LNCAP (cell line): ENCODE measurements around the gene CREBZF.

Experiments used
- TF ChIP-seq, protein P1 (sequence below): fragments of 450-650 bp; IDR thresholded peaks from 2 replicates; pipeline ENCODE4 v1.5.1; 2017; ENCODE audit warnings: mild to moderate bottlenecking

The CREBZF gene

DNA sequence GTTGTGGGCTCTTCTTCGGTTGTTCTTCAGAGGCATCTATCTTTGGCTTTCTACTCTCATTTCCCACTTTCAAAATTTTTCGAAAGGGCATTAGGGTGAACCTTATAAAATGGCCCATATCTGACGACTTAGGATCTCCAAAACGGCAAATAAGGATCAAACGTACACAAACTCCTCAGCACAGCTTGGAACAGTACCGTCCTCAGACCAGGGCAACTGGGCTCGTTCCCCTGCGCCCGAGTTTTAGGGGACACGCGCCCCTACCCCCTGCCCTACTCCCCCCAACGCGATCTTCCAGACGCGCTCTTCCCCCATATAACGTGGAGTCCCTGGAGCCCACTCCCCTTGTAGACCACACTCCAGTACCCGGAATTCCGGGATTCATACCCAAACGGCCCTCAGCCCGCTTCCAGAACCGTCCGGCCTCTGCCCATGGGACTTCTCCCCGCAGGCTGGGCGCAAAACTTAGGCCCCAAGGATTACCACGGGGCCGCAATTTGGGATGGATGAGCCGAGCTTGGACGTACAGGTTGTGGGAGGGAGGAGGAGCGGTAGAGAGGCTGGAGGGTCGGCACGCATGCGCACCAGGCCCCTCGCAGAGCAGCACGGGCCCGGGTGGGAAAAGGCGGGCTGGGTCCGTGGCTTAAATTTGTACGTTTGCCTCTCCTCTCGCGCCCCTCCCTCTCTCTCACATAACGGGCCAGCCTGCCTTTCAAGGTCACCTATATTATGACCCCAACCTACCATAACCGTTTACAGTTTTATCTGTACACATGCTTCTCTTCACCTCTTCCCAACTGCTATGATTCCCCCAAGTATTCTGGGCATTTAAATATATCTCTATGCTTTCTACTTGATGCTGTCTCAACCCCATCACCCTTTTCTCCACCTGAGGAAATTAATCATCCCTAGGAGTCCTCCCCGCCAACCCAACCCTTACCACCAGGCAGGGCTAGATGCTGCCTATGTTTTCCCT lies 17.7 kb upstream of the CREBZF start:
- TF ChIP-seq, protein P1, sequence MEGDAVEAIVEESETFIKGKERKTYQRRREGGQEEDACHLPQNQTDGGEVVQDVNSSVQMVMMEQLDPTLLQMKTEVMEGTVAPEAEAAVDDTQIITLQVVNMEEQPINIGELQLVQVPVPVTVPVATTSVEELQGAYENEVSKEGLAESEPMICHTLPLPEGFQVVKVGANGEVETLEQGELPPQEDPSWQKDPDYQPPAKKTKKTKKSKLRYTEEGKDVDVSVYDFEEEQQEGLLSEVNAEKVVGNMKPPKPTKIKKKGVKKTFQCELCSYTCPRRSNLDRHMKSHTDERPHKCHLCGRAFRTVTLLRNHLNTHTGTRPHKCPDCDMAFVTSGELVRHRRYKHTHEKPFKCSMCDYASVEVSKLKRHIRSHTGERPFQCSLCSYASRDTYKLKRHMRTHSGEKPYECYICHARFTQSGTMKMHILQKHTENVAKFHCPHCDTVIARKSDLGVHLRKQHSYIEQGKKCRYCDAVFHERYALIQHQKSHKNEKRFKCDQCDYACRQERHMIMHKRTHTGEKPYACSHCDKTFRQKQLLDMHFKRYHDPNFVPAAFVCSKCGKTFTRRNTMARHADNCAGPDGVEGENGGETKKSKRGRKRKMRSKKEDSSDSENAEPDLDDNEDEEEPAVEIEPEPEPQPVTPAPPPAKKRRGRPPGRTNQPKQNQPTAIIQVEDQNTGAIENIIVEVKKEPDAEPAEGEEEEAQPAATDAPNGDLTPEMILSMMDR: no peak

DNA sequence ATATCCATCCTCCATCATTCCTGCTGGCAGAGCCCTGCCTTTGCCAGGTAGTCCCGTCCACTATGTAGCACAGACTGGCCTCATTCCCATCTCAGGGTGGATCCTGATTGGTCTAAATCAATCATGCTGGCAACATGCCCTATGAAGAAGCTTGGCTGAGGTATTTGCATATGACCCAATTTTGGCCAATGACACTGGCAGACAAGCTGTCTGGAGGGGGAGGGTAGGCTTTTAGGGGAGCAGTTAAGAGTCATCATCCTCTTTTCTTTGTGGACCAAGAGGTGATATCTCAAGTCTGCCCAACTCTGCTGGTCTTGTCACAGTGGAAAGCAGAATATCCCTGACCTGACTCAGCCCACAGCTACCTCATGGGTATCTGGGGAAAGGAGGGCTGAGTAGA lies 16.0 kb upstream of the CREBZF start:
- TF ChIP-seq, protein P1: no peak

DNA sequence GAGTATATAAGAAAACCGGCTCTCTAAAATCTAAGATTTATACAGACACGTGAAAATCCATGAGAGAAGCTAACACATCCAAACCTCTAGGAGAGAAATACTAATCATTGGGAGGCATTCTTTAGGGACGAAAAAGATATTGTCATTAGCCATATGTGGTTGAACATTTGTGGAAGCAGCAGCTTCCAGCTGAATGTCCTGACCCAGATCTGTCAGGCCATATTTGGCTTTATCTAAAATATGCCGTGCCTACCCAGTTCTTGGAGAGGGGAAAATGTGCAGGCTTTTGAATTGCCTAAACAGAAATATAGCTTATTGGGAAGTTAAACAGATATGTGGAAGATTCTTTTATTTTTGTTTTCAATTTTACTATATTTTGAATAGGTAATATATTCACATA lies 14.6 kb upstream of the CREBZF start:
- TF ChIP-seq, protein P1: no peak

DNA sequence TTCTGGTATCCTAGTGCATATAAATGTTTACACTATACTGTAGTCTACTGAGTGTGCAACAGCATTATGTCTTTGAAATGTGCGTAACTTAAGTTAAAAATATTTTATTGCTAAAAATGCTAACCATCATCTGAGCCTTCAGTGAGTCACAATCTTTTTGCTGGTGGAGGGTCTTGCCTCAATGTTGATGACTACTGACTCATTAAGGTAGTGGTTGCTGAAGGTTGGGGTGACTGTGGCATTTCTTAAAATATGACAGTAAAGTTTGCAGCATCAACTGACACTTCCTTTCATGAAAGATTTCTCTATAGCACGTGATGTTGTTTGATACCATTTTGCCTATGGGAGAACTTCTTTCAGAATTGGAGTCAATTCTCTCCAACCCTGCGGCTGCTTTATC lies 8.5 kb upstream of the CREBZF start:
- TF ChIP-seq, protein P1: no peak

DNA sequence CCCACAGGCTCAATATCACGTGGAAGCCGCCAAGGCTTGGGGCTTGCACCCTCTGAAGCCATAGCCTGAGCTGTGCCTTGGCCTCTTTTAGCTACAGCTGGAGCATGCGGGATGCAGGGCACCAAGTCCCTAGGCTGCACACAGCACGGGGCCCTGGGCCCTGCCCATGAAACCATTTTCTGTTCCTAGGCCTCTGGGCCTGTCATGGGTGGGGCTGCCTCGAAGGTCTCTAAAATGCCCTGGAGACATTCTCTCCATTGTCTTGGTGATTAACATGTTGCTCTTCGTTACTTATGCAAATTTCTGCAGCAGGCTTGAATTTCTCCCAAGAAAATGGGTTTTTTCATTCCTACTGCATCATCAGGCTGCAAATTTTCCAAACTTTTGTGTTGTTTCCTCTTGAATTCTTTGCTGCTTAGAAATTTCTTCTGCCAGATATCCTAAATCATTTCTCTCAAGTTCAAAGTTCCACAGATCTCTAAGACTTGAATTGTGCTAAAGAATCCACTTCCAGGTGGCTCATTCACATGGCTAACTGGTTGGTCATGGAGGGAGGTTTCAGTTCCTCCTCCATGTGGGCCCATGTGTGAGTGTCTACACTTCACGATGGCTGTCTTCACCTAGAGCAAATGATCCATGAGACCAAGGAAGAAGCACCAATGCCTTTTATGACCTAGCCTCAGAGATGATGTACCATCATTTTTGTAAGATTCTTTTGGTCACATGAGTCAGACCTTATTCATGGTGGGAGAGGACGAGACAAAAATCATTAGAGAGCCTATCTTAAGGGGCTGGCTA lies 7.4 kb upstream of the CREBZF start:
- TF ChIP-seq, protein P1: no peak

DNA sequence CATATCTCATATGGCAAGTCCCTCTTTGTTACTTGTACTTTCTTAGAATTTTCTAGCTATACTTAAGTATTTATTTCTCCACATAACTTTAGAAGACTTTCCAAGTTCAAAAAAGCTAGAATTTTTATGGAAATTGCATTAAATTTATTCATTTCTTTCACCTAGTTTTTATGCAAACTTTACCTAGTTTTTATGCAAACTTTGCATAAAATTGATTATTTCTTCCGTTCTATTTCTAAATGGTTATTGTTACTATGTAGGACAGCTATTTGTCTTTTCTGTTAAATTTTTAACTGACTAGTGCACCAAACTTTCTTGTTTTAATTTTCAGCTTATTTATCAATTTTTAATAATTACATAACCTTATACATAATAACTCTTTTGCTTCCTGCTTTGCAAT lies 3.2 kb upstream of the CREBZF start:
- TF ChIP-seq, protein P1: no peak

DNA sequence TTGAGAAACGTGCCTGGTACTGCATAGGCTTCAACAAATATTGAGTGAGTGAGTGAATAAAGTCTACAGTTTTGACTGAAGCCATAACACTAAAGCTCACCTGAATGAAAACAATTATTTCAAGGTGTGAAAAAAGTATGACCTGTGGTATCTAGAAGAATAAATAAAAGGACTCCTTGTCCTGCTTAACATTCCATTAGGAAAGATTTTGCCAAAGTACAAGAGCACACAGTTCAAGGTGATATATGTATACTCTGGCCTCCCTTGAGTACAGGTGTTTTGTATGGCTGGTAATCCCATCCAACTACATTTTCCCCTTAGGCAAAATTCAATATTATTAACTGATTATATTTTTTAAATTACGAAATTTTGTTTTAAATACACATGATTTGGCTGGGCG lies 1.8 kb upstream of the CREBZF start:
- TF ChIP-seq, protein P1: no peak
